Measurements from ENCODE around the gene ABCC11. TPM values are rescaled to one million over a fixed set of nuclear protein-coding genes. Genes with fewer than 3 reads are reported as not detected.

Gene ABCC11
- total RNA-seq, 1 donor from 2014 or later: not detected

DNA sequence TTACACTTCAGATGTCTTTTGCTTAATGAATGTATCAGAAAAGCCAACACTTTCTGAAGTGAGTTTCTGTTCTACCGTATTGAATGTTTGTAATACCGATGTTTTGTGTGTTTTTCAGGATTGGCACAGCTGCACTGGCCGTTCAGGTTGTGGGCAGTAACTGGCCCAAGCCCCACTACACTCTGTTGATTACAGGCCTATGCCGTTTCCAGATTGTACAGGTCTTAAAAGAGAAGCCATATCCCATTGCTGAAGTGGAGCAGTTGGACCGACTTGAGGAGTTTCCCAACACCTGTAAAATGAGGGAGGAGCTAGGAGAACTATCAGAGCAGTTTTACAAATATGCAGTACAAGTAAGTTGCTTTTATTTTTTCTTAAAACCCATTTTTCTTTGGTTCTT lies 4.7 kb upstream of the ABCC11 start:
- H3K79me2 ChIP-seq (ENCODE audit: low read depth): peaks cover 29% of the 10 kb centered on the region
- H3K27ac Mint-ChIP-seq: no peak overlapping the region
- H3K4me3 ChIP-seq: no peak overlapping the region
- H3K9me3 ChIP-seq (ENCODE audit: low read depth): no peaks in the 10 kb centered on the region
- H3K27me3 Mint-ChIP-seq (ENCODE audit: insufficient read depth, low read depth): no peaks in the 10 kb centered on the region
- peaks cover 9% of the 10 kb centered on the region for H4K20me1 ChIP-seq (ENCODE audit: low read depth)
- H3K27me3 ChIP-seq: no peaks in the 10 kb centered on the region
- no peak for TF ChIP-seq EZH2phosphoT487 (IDR thresholded peaks at IDR 0.05)
- TF ChIP-seq, protein P1, sequence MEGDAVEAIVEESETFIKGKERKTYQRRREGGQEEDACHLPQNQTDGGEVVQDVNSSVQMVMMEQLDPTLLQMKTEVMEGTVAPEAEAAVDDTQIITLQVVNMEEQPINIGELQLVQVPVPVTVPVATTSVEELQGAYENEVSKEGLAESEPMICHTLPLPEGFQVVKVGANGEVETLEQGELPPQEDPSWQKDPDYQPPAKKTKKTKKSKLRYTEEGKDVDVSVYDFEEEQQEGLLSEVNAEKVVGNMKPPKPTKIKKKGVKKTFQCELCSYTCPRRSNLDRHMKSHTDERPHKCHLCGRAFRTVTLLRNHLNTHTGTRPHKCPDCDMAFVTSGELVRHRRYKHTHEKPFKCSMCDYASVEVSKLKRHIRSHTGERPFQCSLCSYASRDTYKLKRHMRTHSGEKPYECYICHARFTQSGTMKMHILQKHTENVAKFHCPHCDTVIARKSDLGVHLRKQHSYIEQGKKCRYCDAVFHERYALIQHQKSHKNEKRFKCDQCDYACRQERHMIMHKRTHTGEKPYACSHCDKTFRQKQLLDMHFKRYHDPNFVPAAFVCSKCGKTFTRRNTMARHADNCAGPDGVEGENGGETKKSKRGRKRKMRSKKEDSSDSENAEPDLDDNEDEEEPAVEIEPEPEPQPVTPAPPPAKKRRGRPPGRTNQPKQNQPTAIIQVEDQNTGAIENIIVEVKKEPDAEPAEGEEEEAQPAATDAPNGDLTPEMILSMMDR (IDR thresholded peaks at IDR 0.05): no peak
- TF ChIP-seq EZH2 (IDR thresholded peaks at IDR 0.05): no peak
- no peak for DNase-seq (ENCODE audit: low spot score)
- no peak overlapping the region for H3K4me2 ChIP-seq
- H3K9me3 Mint-ChIP-seq: no peaks in the 10 kb centered on the region
- H2AFZ ChIP-seq (replicated peaks): no peak overlapping the region
- H3F3A ChIP-seq (ENCODE audit: low read depth): no peaks in the 10 kb centered on the region
- peaks cover 6% of the 10 kb centered on the region for H3K36me3 ChIP-seq
- H3K27ac ChIP-seq: no peak overlapping the region
- H3K9ac ChIP-seq: peak overlapping the region; percentile 39
- H3K4me1 Mint-ChIP-seq: no peaks in the 10 kb centered on the region
- no peaks in the 10 kb centered on the region for H3K4me1 ChIP-seq
- H3K4me3 Mint-ChIP-seq: no peak overlapping the region
- peaks cover 9% of the 10 kb centered on the region for H3K36me3 Mint-ChIP-seq

DNA sequence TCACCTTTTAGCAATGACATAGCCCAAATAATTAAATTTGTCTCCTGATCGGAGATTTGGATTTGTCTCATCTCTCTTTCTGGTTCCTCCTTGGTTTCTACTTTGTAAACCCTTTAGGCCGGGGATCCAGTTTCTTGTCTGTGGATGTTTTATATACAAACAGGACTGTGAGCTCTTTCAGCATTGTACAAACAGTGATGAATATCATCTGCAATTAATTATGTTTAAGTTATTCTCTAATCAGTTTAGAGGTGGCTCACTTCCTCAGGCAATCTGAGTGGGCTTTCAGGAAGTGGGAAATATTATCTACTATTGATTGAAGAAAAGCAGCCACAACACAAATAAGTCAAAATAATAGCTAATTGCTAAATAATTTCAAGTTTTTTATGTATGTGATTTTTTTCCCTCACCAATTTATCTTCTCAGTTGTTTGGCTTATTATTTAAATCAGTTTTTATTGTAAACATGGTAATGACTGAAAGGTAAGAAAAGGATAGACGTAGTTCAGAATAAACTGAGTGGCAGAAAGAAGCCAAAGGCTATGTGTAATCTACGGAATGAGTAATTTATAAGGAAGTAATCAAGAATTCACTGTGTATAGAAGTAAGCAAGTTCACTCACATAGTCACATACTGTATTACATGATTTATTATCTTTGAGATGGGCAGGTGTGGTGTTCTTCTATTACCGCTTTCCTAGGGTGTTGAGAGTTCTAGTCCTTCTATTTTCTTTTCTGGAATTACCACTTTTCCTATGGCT lies 3.4 kb upstream of the ABCC11 start:
- H3K9me3 ChIP-seq (ENCODE audit: low read depth): no peaks in the 10 kb centered on the region
- no peaks in the 10 kb centered on the region for H3K27me3 Mint-ChIP-seq (ENCODE audit: insufficient read depth, low read depth)
- H3K27ac ChIP-seq: no peak overlapping the region
- no peaks in the 10 kb centered on the region for H3K9me3 Mint-ChIP-seq
- H3K36me3 ChIP-seq: peaks cover 6% of the 10 kb centered on the region
- TF ChIP-seq, protein P1 (IDR thresholded peaks at IDR 0.05): no peak
- TF ChIP-seq EZH2 (IDR thresholded peaks at IDR 0.05) (no peak), EZH2phosphoT487 (IDR thresholded peaks at IDR 0.05) (no peak)
- H2AFZ ChIP-seq (replicated peaks): no peak overlapping the region
- H3K27ac Mint-ChIP-seq: no peak overlapping the region
- H4K20me1 ChIP-seq (ENCODE audit: low read depth): peaks cover 11% of the 10 kb centered on the region
- peaks cover 42% of the 10 kb centered on the region for H3K79me2 ChIP-seq (ENCODE audit: low read depth)
- H3K36me3 Mint-ChIP-seq: peaks cover 6% of the 10 kb centered on the region
- H3K4me2 ChIP-seq: no peak overlapping the region
- no peaks in the 10 kb centered on the region for H3K27me3 ChIP-seq
- no peaks in the 10 kb centered on the region for H3F3A ChIP-seq (ENCODE audit: low read depth)
- no peak overlapping the region for H3K9ac ChIP-seq
- no peaks in the 10 kb centered on the region for H3K4me1 ChIP-seq
- peaks cover 6% of the 10 kb centered on the region for H3K4me1 Mint-ChIP-seq
- H3K4me3 Mint-ChIP-seq: no peak overlapping the region
- H3K4me3 ChIP-seq: no peak overlapping the region
- DNase-seq (ENCODE audit: low spot score): no peak

DNA sequence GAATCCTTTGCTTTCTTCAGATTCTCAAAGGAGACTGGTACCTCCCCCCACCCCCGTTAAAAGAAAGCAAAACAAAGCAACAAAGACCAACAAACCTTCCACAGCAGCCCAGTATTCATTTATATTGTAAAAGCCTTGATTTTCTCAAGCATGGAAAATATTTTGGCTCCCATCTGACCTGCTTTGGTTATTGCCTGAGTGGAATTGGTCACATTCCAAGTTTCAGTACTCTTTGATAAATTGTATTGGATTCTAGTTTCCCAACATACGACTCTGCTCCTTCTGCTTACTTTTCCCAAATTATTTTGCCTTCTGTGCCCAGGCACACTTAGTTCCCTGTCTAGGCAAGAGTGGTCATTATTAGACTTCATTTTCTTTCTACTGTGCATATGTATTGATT lies 1.3 kb downstream of the ABCC11 start:
- H3K4me1 Mint-ChIP-seq: peaks cover 14% of the 10 kb centered on the region
- DNase-seq (ENCODE audit: low spot score): no peak
- no peak overlapping the region for H3K27ac Mint-ChIP-seq
- Histone ChIP-seq H2AFZ (replicated peaks) (no peak overlapping the region), H3K27ac (no peak overlapping the region), H3K4me2 (no peak overlapping the region), H3K9ac (no peak overlapping the region), H3K4me3 (no peak overlapping the region), H3F3A (ENCODE audit: low read depth) (peaks cover 4% of the 10 kb centered on the region), H3K27me3 (no peaks in the 10 kb centered on the region), H4K20me1 (ENCODE audit: low read depth) (peaks cover 15% of the 10 kb centered on the region), H3K36me3 (no peaks in the 10 kb centered on the region), H3K79me2 (ENCODE audit: low read depth) (peaks cover 54% of the 10 kb centered on the region), H3K4me1 (peaks cover 6% of the 10 kb centered on the region), H3K9me3 (ENCODE audit: low read depth) (no peaks in the 10 kb centered on the region)
- H3K9me3 Mint-ChIP-seq: peaks cover 4% of the 10 kb centered on the region
- H3K36me3 Mint-ChIP-seq: no peaks in the 10 kb centered on the region
- no peaks in the 10 kb centered on the region for H3K27me3 Mint-ChIP-seq (ENCODE audit: insufficient read depth, low read depth)
- H3K4me3 Mint-ChIP-seq: peak overlapping the region; percentile 90
- TF ChIP-seq, protein P1 (IDR thresholded peaks at IDR 0.05): no peak
- no peak for TF ChIP-seq EZH2 (IDR thresholded peaks at IDR 0.05)
- no peak for TF ChIP-seq EZH2phosphoT487 (IDR thresholded peaks at IDR 0.05)

Data from neural progenitor cell (in vitro differentiated cells).